Activated T-helper 17 cell treated with anti-CD3 and anti-CD28 coated beads, Interleukin-2, amount 50 U/mL, for 72 hours (primary cell): ENCODE data around the gene CCDC51. TPM values are rescaled to one million over a fixed set of nuclear protein-coding genes. Genes with fewer than 3 reads are reported as not detected.
A peak's percentile ranks its signal among the peaks of the same experiment; 100 is the strongest.

Experiments
- ATAC-seq: fragments of 150-1000 bp; cut with Tn5 transposase; replicated peaks from 2 replicates; pipeline ENCODE4 v1.10.0; 2021; ENCODE audit warnings: mild to moderate bottlenecking, moderate library complexity
- H3K27ac Mint-ChIP-seq: one replicate; pipeline ENCODE4 v1.8.0; 2022; ENCODE audit warnings: mixed read lengths
- H3K27me3 Mint-ChIP-seq: one replicate; pipeline ENCODE4 v1.8.0; 2022; ENCODE audit warnings: mixed read lengths
- H3K36me3 Mint-ChIP-seq: one replicate; pipeline ENCODE4 v1.8.0; 2022; ENCODE audit warnings: low read depth, mild to moderate bottlenecking, mixed read lengths
- H3K4me1 Mint-ChIP-seq: one replicate; pipeline ENCODE4 v1.8.0; 2022; ENCODE audit warnings: mixed read lengths
- H3K4me3 Mint-ChIP-seq: one replicate; pipeline ENCODE4 v1.8.0; 2022; ENCODE audit warnings: mild to moderate bottlenecking, mixed read lengths
- H3K9me3 Mint-ChIP-seq: one replicate; pipeline ENCODE4 v1.8.0; 2022; ENCODE audit warnings: mixed read lengths
- total RNA-seq, 2 donors: library from RNA; stranded (reverse); gene quantifications; one replicate each; pipeline ENCODE4 v1.2.3, GENCODE V29; 2022

The CCDC51 gene
- total RNA-seq, 2 donors from 2014 or later: 15.5 to 28.4 TPM

GRCh38 chr3:48413086-48413485 is 26.8 kb downstream of the CCDC51 start:
- ATAC-seq: no peak
- Mint-ChIP-seq H3K4me3 (no peak overlapping the region), H3K9me3 (no peaks in the 10 kb centered on the region), H3K4me1 (no peaks in the 10 kb centered on the region), H3K27me3 (no peaks in the 10 kb centered on the region), H3K36me3 (no peaks in the 10 kb centered on the region), H3K27ac (no peak overlapping the region)

- no peak for ATAC-seq
- no peaks in the 10 kb centered on the region for H3K4me1 Mint-ChIP-seq
- no peak overlapping the region for H3K27ac Mint-ChIP-seq
- no peak overlapping the region for H3K4me3 Mint-ChIP-seq
- H3K9me3 Mint-ChIP-seq: no peaks in the 10 kb centered on the region
- no peaks in the 10 kb centered on the region for H3K27me3 Mint-ChIP-seq
- no peaks in the 10 kb centered on the region for H3K36me3 Mint-ChIP-seq
Observed at GRCh38 chr3:48412375-48413001, 27.4 kb downstream of the CCDC51 start.

GRCh38 chr3:48411606-48412374 is 28.1 kb downstream of the CCDC51 start:
- no peak for ATAC-seq
- Mint-ChIP-seq H3K27ac (no peak overlapping the region), H3K36me3 (no peaks in the 10 kb centered on the region), H3K9me3 (no peaks in the 10 kb centered on the region), H3K4me1 (no peaks in the 10 kb centered on the region), H3K4me3 (no peak overlapping the region), H3K27me3 (no peaks in the 10 kb centered on the region)

GRCh38 chr3:48411041-48411588 is 28.8 kb downstream of the CCDC51 start:
- no peak overlapping the region for H3K27ac Mint-ChIP-seq
- ATAC-seq: no peak
- H3K9me3 Mint-ChIP-seq: no peaks in the 10 kb centered on the region
- H3K4me3 Mint-ChIP-seq: no peak overlapping the region
- H3K4me1 Mint-ChIP-seq: no peaks in the 10 kb centered on the region
- H3K27me3 Mint-ChIP-seq: no peaks in the 10 kb centered on the region
- no peaks in the 10 kb centered on the region for H3K36me3 Mint-ChIP-seq

GRCh38 chr3:48410205-48411040 is 29.5 kb downstream of the CCDC51 start:
- no peak for ATAC-seq
- no peak overlapping the region for H3K4me3 Mint-ChIP-seq
- no peaks in the 10 kb centered on the region for H3K36me3 Mint-ChIP-seq
- no peak overlapping the region for H3K27ac Mint-ChIP-seq
- H3K9me3 Mint-ChIP-seq: no peaks in the 10 kb centered on the region
- H3K4me1 Mint-ChIP-seq: no peaks in the 10 kb centered on the region
- H3K27me3 Mint-ChIP-seq: no peaks in the 10 kb centered on the region

GRCh38 chr3:48409291-48410201 is 30.4 kb downstream of the CCDC51 start:
- Mint-ChIP-seq H3K36me3 (no peaks in the 10 kb centered on the region), H3K27ac (no peak overlapping the region), H3K4me1 (no peaks in the 10 kb centered on the region), H3K27me3 (no peaks in the 10 kb centered on the region), H3K4me3 (no peak overlapping the region), H3K9me3 (no peaks in the 10 kb centered on the region)
- no peak for ATAC-seq

- H3K27ac Mint-ChIP-seq: peak overlapping the region; percentile 53
- H3K4me1 Mint-ChIP-seq: no peaks in the 10 kb centered on the region
- no peaks in the 10 kb centered on the region for H3K27me3 Mint-ChIP-seq
- no peaks in the 10 kb centered on the region for H3K9me3 Mint-ChIP-seq
- no peaks in the 10 kb centered on the region for H3K36me3 Mint-ChIP-seq
- ATAC-seq: peak; percentile 23
- H3K4me3 Mint-ChIP-seq: no peak overlapping the region
Observed at GRCh38 chr3:48408823-48409281, 31.1 kb downstream of the CCDC51 start.

GRCh38 chr3:48407542-48408099 is 32.3 kb downstream of the CCDC51 start:
- peak overlapping the region; percentile 16 for H3K27ac Mint-ChIP-seq
- H3K4me1 Mint-ChIP-seq: no peaks in the 10 kb centered on the region
- H3K4me3 Mint-ChIP-seq: no peak overlapping the region
- no peak for ATAC-seq
- no peaks in the 10 kb centered on the region for H3K27me3 Mint-ChIP-seq
- no peaks in the 10 kb centered on the region for H3K36me3 Mint-ChIP-seq
- H3K9me3 Mint-ChIP-seq: no peaks in the 10 kb centered on the region

GRCh38 chr3:48406443-48407431 is 33.2 kb downstream of the CCDC51 start:
- Mint-ChIP-seq H3K27me3 (no peaks in the 10 kb centered on the region), H3K4me3 (no peak overlapping the region), H3K4me1 (no peaks in the 10 kb centered on the region), H3K9me3 (no peaks in the 10 kb centered on the region), H3K36me3 (no peaks in the 10 kb centered on the region), H3K27ac (peak overlapping the region; percentile 16)
- no peak for ATAC-seq

GRCh38 chr3:48405971-48406370 is 33.9 kb downstream of the CCDC51 start:
- Mint-ChIP-seq H3K36me3 (no peaks in the 10 kb centered on the region), H3K27ac (peak overlapping the region; percentile 70), H3K27me3 (no peaks in the 10 kb centered on the region), H3K4me1 (peaks cover 1% of the 10 kb centered on the region), H3K9me3 (no peaks in the 10 kb centered on the region), H3K4me3 (no peak overlapping the region)
- no peak for ATAC-seq

GRCh38 chr3:48405343-48405881 is 34.5 kb downstream of the CCDC51 start:
- Mint-ChIP-seq H3K9me3 (no peaks in the 10 kb centered on the region), H3K27me3 (no peaks in the 10 kb centered on the region), H3K4me3 (no peak overlapping the region), H3K4me1 (peaks cover 4% of the 10 kb centered on the region), H3K27ac (peak overlapping the region; percentile 70), H3K36me3 (no peaks in the 10 kb centered on the region)
- no peak for ATAC-seq
